SU-DHL-6 (cell line): Measurements from ENCODE around the gene SULF2.
"Not testable (repeated sequence)": the region's sequence is repeated elsewhere in the genome, so short reads cannot be mapped to it uniquely, and the experiment has no call there.

Experiments used
- EZH2phosphoT487 ChIP-seq: fragments of 200-600 bp; sonication (generic), shearing (Covaris generic); conservative IDR thresholded peaks from 2 replicates; pipeline ENCODE4 v1.6.1; 2018; ENCODE audit warnings: mild to moderate bottlenecking, antibody characterized with exemption, low read length, moderate library complexity, mixed read lengths
- TF ChIP-seq, protein P1 (sequence below): fragments of 200-600 bp; sonication (generic); IDR thresholded peaks from one replicate; pipeline ENCODE4 v1.5.1; 2017; ENCODE audit warnings: antibody characterized with exemption, mild to moderate bottlenecking, low read length, moderate library complexity; ENCODE audit not compliant: insufficient read depth, poor library complexity, severe bottlenecking

DNA sequence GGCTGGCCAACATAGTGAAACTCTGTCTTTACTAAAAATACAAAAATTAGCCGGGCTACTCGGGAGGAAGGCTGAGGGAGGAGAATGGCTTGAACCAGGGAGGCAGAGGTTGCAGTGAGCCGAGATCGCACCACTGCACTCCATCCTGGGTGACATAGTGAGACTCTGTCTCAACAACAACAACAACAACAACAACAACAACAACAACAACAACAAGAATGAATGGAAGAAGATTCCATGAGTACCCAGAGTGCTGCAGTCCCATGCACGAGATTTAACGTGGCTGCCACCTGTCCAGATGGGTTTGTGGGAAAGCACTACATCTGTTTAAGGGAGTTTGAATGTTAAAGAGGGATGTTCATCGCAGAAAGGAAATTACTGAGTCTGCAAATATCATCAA, 19.7 kb upstream of the SULF2 start:
- TF ChIP-seq, protein P1, sequence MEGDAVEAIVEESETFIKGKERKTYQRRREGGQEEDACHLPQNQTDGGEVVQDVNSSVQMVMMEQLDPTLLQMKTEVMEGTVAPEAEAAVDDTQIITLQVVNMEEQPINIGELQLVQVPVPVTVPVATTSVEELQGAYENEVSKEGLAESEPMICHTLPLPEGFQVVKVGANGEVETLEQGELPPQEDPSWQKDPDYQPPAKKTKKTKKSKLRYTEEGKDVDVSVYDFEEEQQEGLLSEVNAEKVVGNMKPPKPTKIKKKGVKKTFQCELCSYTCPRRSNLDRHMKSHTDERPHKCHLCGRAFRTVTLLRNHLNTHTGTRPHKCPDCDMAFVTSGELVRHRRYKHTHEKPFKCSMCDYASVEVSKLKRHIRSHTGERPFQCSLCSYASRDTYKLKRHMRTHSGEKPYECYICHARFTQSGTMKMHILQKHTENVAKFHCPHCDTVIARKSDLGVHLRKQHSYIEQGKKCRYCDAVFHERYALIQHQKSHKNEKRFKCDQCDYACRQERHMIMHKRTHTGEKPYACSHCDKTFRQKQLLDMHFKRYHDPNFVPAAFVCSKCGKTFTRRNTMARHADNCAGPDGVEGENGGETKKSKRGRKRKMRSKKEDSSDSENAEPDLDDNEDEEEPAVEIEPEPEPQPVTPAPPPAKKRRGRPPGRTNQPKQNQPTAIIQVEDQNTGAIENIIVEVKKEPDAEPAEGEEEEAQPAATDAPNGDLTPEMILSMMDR: not testable (repeated sequence)
- TF ChIP-seq EZH2phosphoT487: not testable (repeated sequence)
